C4-2B (cell line): ENCODE results near the gene MSH2.

Experiments
- ZFX ChIP-seq: fragments of 450-650 bp; IDR thresholded peaks from 2 replicates; pipeline ENCODE4 v1.6.1; 2017
- TF ChIP-seq, protein P1 (sequence below): fragments of 450-650 bp; conservative IDR thresholded peaks from 2 replicates; pipeline ENCODE4 v1.5.1; 2017; ENCODE audit warnings: mild to moderate bottlenecking

DNA sequence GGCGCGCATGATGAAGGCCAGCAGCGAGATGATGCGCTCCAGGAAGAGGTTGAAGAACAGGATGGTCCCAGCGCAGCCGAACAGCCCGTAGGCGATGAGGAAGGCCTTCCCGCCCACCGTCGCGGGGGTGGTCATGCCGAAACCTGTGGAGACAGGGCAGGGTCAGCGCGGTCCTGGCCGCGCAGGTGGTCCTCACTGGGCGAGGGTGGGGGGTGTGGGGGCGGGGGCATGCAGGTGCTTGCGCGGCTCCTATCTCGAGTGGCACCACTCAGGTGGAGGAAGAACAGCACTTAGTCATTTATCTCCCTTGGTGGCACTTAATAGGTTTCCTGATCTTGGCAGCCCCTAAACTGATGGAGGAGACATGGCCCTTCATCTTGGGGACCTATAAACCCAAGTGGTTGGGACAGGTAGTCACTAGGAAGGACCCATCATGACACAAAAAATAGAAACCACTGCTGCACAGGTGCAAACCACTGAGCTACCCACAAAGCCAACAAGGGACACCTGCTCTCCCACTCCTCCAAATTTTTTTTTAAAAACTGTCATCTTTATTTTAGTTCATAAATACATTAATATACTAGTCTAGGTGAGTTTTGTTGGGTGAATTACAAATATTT is 118.8 kb downstream of the MSH2 start:
- TF ChIP-seq, protein P1, sequence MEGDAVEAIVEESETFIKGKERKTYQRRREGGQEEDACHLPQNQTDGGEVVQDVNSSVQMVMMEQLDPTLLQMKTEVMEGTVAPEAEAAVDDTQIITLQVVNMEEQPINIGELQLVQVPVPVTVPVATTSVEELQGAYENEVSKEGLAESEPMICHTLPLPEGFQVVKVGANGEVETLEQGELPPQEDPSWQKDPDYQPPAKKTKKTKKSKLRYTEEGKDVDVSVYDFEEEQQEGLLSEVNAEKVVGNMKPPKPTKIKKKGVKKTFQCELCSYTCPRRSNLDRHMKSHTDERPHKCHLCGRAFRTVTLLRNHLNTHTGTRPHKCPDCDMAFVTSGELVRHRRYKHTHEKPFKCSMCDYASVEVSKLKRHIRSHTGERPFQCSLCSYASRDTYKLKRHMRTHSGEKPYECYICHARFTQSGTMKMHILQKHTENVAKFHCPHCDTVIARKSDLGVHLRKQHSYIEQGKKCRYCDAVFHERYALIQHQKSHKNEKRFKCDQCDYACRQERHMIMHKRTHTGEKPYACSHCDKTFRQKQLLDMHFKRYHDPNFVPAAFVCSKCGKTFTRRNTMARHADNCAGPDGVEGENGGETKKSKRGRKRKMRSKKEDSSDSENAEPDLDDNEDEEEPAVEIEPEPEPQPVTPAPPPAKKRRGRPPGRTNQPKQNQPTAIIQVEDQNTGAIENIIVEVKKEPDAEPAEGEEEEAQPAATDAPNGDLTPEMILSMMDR: no peak
- no peak for TF ChIP-seq ZFX
